HepG2 (cell line): ENCODE measurements around the gene ARHGEF40. TPM values are rescaled to one million over a fixed set of nuclear protein-coding genes. Genes with fewer than 3 reads are reported as not detected.

ENCODE experiments used
- BCL3 ChIP-seq: sonication (generic); formaldehyde crosslinking; IDR thresholded peaks from 2 replicates; pipeline ENCODE4 v1.5.1; 2020; ENCODE audit warnings: mild to moderate bottlenecking, missing genetic modification reagents, moderate library complexity
- CEBPG ChIP-seq: IDR thresholded peaks from 2 replicates; pipeline ENCODE4 v1.6.1; 2016
- CHCHD3 ChIP-seq: sonication (generic); formaldehyde crosslinking; IDR thresholded peaks from 2 replicates; pipeline ENCODE4 v1.8.0; 2022; ENCODE audit warnings: mild to moderate bottlenecking, missing genetic modification reagents, moderate library complexity
- EHMT2 ChIP-seq: fragments of 200-600 bp; sonication (generic); IDR thresholded peaks from 2 replicates; pipeline ENCODE4 v1.7.0; 2017; ENCODE audit warnings: antibody characterized with exemption, low read depth, low read length, borderline replicate concordance
- GATAD1 ChIP-seq: IDR thresholded peaks from 2 replicates; pipeline ENCODE4 v1.6.1; 2016; ENCODE audit warnings: missing genetic modification reagents, missing compliant biosample characterization
- IKZF4 ChIP-seq: sonication (generic); formaldehyde crosslinking; IDR thresholded peaks from 2 replicates; pipeline ENCODE4 v1.5.1; 2020; ENCODE audit warnings: borderline replicate concordance, mild to moderate bottlenecking, low read depth, missing genetic modification reagents; ENCODE audit errors: not compliant biosample characterization
- KLF16 ChIP-seq, 2 experiments: sonication (generic) in 1 of 2; formaldehyde crosslinking in 1 of 2; IDR thresholded peaks; 2 replicates each; pipeline versions ENCODE4 v1.6.1 to v1.8.0; 2016 to 2023; ENCODE audit warnings: missing genetic modification reagents in 2 of 2, missing compliant biosample characterization in 1 of 2
- NFE2L2 ChIP-seq: fragments of 150-350 bp; IDR thresholded peaks from 2 replicates; pipeline ENCODE4 v1.6.1; 2014; ENCODE audit warnings: low read length
- POLR2A ChIP-seq, 2 experiments: IDR thresholded peaks; 2 replicates each; pipeline ENCODE4 v1.6.1; 2011; ENCODE audit warnings: low read depth in 2 of 2, low read length in 2 of 2, mild to moderate bottlenecking in 1 of 2, moderate library complexity in 1 of 2; ENCODE audit not compliant: insufficient read depth in 1 of 2
- TEAD2 ChIP-seq: sonication (generic); formaldehyde crosslinking; IDR thresholded peaks from 2 replicates; pipeline ENCODE4 v1.9.0; 2021; ENCODE audit warnings: missing genetic modification reagents
- ZFP37 ChIP-seq: sonication (generic); formaldehyde crosslinking; IDR thresholded peaks from 2 replicates; pipeline ENCODE4 v1.4.0; 2020; ENCODE audit warnings: missing genetic modification reagents, borderline replicate concordance
- ZNF276 ChIP-seq: sonication (generic); formaldehyde crosslinking; IDR thresholded peaks from 2 replicates; pipeline ENCODE4 v1.4.0; 2020; ENCODE audit warnings: mild to moderate bottlenecking, low read depth, missing genetic modification reagents
- ZNF570 ChIP-seq: sonication (generic); formaldehyde crosslinking; IDR thresholded peaks from 2 replicates; pipeline ENCODE4 v1.4.0; 2020; ENCODE audit warnings: mild to moderate bottlenecking, missing genetic modification reagents, borderline replicate concordance
- ZNF749 ChIP-seq: sonication (generic); formaldehyde crosslinking; IDR thresholded peaks from 2 replicates; pipeline ENCODE4 v1.8.0; 2022; ENCODE audit warnings: mild to moderate bottlenecking, missing genetic modification reagents, moderate library complexity, borderline replicate concordance
- polyA plus RNA-seq, 8 experiments: library from polyadenylated mRNA; depleted of rRNA in 3 of 8; stranded (reverse) in 7 of 8; unstranded in 1 of 8; fragments of >200 nt; fragmentation: Illumina TruSeq in 4 of 8; extraction: Trizol in 4 of 8; gene quantifications; 2 replicates each; pipeline versions ENCODE4 v1.2.1 to v1.2.3, GENCODE V29; 2011 to 2016; ENCODE audit warnings: low read depth in 4 of 8, missing spikeins in 1 of 8, mixed read lengths in 1 of 8; ENCODE audit not compliant: insufficient read depth in 1 of 8
- total RNA-seq, 5 experiments: library from RNA; depleted of rRNA; stranded (reverse); fragments of >200 nt; fragmentation: Illumina TruSeq; extraction: Trizol; gene quantifications; 2 replicates each; pipeline ENCODE4 v1.2.3, GENCODE V29; 2016; ENCODE audit warnings: low read depth in 1 of 5
- TF ChIP-seq, protein P1 (sequence below): sonication (generic); formaldehyde crosslinking; IDR thresholded peaks from 2 replicates; pipeline ENCODE4 v1.8.1; 2023; ENCODE audit warnings: mild to moderate bottlenecking, missing genetic modification reagents
- TF ChIP-seq, protein P2 (sequence below): sonication (generic); formaldehyde crosslinking; IDR thresholded peaks from 2 replicates; pipeline ENCODE4 v1.8.0; 2022; ENCODE audit warnings: mild to moderate bottlenecking, missing genetic modification reagents, moderate library complexity
- TF ChIP-seq, protein P3 (sequence below): sonication (generic); formaldehyde crosslinking; IDR thresholded peaks from 2 replicates; pipeline ENCODE4 v1.8.0; 2023; ENCODE audit warnings: mild to moderate bottlenecking, missing genetic modification reagents
- TF ChIP-seq, protein P4 (sequence below): sonication (generic); formaldehyde crosslinking; IDR thresholded peaks from 2 replicates; pipeline ENCODE4 v1.4.0; 2020; ENCODE audit warnings: missing genetic modification reagents, borderline replicate concordance

ARHGEF40 gene
- total and polyA plus RNA-seq, 2 of the 13 experiments (the other 11 are each of a cell fraction or from before 2014, with no cell fraction given) = 28.1 to 78.1 TPM

- TF ChIP-seq, protein P1, sequence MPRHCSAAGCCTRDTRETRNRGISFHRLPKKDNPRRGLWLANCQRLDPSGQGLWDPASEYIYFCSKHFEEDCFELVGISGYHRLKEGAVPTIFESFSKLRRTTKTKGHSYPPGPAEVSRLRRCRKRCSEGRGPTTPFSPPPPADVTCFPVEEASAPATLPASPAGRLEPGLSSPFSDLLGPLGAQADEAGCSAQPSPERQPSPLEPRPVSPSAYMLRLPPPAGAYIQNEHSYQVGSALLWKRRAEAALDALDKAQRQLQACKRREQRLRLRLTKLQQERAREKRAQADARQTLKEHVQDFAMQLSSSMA (CRISPR knock-in tag) = no peak
- peak in 1 of 2 experiments; percentile 24; a peak in 1 of 4 replicates for TF ChIP-seq POLR2A (IDR thresholded peaks at IDR 0.05; ENCODE audit: insufficient read depth in 1 of 2, low read depth in 2 of 2, low read length in 2 of 2)
- no peak for TF ChIP-seq TEAD2 (CRISPR knock-in tag)
- no peak for TF ChIP-seq GATAD1 (CRISPR knock-in tag)
- TF ChIP-seq, protein P2, sequence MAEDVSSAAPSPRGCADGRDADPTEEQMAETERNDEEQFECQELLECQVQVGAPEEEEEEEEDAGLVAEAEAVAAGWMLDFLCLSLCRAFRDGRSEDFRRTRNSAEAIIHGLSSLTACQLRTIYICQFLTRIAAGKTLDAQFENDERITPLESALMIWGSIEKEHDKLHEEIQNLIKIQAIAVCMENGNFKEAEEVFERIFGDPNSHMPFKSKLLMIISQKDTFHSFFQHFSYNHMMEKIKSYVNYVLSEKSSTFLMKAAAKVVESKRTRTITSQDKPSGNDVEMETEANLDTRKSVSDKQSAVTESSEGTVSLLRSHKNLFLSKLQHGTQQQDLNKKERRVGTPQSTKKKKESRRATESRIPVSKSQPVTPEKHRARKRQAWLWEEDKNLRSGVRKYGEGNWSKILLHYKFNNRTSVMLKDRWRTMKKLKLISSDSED (CRISPR knock-in tag) = no peak
- TF ChIP-seq, protein P3, sequence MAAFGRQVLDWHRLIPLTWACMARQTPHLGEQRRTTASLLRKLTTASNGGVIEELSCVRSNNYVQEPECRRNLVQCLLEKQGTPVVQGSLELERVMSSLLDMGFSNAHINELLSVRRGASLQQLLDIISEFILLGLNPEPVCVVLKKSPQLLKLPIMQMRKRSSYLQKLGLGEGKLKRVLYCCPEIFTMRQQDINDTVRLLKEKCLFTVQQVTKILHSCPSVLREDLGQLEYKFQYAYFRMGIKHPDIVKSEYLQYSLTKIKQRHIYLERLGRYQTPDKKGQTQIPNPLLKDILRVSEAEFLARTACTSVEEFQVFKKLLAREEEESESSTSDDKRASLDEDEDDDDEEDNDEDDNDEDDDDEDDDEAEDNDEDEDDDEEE (CRISPR knock-in tag) = no peak
- TF ChIP-seq KLF16 (CRISPR knock-in tag; IDR thresholded peaks at IDR 0.05) = 0 out of 4 replicates have a peak, but pooled peaks of 1 of the 2 experiments have one; percentile 3
- TF ChIP-seq EHMT2 = no peak
- TF ChIP-seq CEBPG = no peak
- TF ChIP-seq ZFP37 = no peak
- no peak for TF ChIP-seq ZNF276 (CRISPR knock-in tag)
- TF ChIP-seq, protein P4, sequence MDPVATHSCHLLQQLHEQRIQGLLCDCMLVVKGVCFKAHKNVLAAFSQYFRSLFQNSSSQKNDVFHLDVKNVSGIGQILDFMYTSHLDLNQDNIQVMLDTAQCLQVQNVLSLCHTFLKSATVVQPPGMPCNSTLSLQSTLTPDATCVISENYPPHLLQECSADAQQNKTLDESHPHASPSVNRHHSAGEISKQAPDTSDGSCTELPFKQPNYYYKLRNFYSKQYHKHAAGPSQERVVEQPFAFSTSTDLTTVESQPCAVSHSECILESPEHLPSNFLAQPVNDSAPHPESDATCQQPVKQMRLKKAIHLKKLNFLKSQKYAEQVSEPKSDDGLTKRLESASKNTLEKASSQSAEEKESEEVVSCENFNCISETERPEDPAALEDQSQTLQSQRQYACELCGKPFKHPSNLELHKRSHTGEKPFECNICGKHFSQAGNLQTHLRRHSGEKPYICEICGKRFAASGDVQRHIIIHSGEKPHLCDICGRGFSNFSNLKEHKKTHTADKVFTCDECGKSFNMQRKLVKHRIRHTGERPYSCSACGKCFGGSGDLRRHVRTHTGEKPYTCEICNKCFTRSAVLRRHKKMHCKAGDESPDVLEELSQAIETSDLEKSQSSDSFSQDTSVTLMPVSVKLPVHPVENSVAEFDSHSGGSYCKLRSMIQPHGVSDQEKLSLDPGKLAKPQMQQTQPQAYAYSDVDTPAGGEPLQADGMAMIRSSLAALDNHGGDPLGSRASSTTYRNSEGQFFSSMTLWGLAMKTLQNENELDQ = no peak
- TF ChIP-seq CHCHD3 (CRISPR knock-in tag) = no peak; the same call in 1 of the 2 replicates
- TF ChIP-seq IKZF4 = peak; percentile 64
- TF ChIP-seq BCL3 (CRISPR knock-in tag) = no peak
- no peak for TF ChIP-seq ZNF570 (CRISPR knock-in tag)
- TF ChIP-seq ZNF749 = 0 out of 2 replicates have a peak, but pooled peaks have one; percentile 70
- no peak for TF ChIP-seq NFE2L2
Observed at GRCh38 chr14:21070083-21070609, at the start of gene ARHGEF40 (continued).
